H1 (cell line): Measurements from ENCODE around the gene PML. TPM values are rescaled to one million over a fixed set of nuclear protein-coding genes. Genes with fewer than 3 reads are reported as not detected.

ENCODE experiments used
- CTCF ChIA-PET: fragments of 300-600 bp; sonication (Branson Sonifier 250); formaldehyde crosslinking; loops from one replicate; lab custom pipeline; 2021; ENCODE audit not compliant: partially characterized antibody; lab: Charles Lee
- POLR2A ChIA-PET: fragments of 300-600 bp; sonication (Branson Sonifier 250); formaldehyde crosslinking; loops from one replicate; lab custom pipeline; 2021; ENCODE audit warnings: inconsistent platforms; ENCODE audit not compliant: partially characterized antibody; lab: Charles Lee
- DNase-seq, 2 experiments: peaks; one replicate each; pipeline versions ENCODE4 v3.0.0 to v3.0.0-alpha.2; 2010 to 2022; ENCODE audit warnings: low spot score in 2 of 2, low read depth in 1 of 2, mixed read lengths in 1 of 2
- FAIRE-seq: peaks from 2 replicates; lab custom pipeline; 2011; peaks lifted over from hg19 to GRCh38; lab: Jason Lieb, UNC
- H2AFZ ChIP-seq: 2 replicates; pipeline ENCODE4 v1.8.1; 2012; ENCODE audit warnings: low read length, inconsistent platforms
- H2AK5ac ChIP-seq: 2 replicates; pipeline ENCODE4 v1.6.1; 2013; ENCODE audit warnings: low read depth, low read length
- H2BK120ac ChIP-seq: replicated peaks from 2 replicates; pipeline ENCODE3; 2013; ENCODE audit warnings: low read depth, low read length, inconsistent platforms
- H2BK12ac ChIP-seq: 2 replicates; pipeline ENCODE4 v1.6.1; 2013; ENCODE audit warnings: low read depth, low read length
- H2BK15ac ChIP-seq: 2 replicates; pipeline ENCODE4 v1.6.1; 2013; ENCODE audit warnings: low read length
- H2BK20ac ChIP-seq: 2 replicates; pipeline ENCODE4 v1.6.1; 2013; ENCODE audit warnings: low read length
- H2BK5ac ChIP-seq: 2 replicates; pipeline ENCODE4 v1.6.1; 2013; ENCODE audit warnings: low read depth, low read length
- H3K14ac ChIP-seq: 2 replicates; pipeline ENCODE4 v1.6.1; 2013; ENCODE audit warnings: inconsistent platforms; ENCODE audit not compliant: insufficient read length
- H3K18ac ChIP-seq: 2 replicates; pipeline ENCODE4 v1.6.1; 2013; ENCODE audit warnings: low read length; ENCODE audit errors: extremely low read depth
- H3K23ac ChIP-seq: 2 replicates; pipeline ENCODE4 v1.6.1; 2013; ENCODE audit warnings: inconsistent platforms; ENCODE audit not compliant: insufficient read length
- H3K23me2 ChIP-seq: 2 replicates; pipeline ENCODE4 v1.6.1; 2013; ENCODE audit warnings: low read depth, low read length
- H3K27ac ChIP-seq: 2 replicates; pipeline ENCODE4 v1.6.1; 2011; ENCODE audit warnings: low read depth, low read length, inconsistent platforms
- H3K27me3 ChIP-seq, 4 experiments: replicated peaks in 1 of 4; 1 replicate in 1 of 4; 2 replicates in 3 of 4; pipeline versions ENCODE4 v1.6.1 to v1.8.1; 2011 to 2013; ENCODE audit warnings: low read length in 3 of 4, mild to moderate bottlenecking in 3 of 4, inconsistent platforms in 2 of 4, mixed read lengths in 2 of 4, moderate library complexity in 1 of 4; ENCODE audit not compliant: control insufficient read depth in 3 of 4, insufficient read depth in 3 of 4; ENCODE audit errors: extremely low read depth in 1 of 4
- H3K36me3 ChIP-seq, 4 experiments: 2 replicates each; pipeline versions ENCODE4 v1.6.1 to v1.8.1; 2011 to 2013; ENCODE audit warnings: mild to moderate bottlenecking in 4 of 4, low read length in 3 of 4, moderate library complexity in 2 of 4, control low read depth in 1 of 4, inconsistent platforms in 1 of 4; ENCODE audit not compliant: insufficient read depth in 4 of 4, control insufficient read depth in 2 of 4
- H3K4ac ChIP-seq: replicated peaks from 2 replicates; pipeline ENCODE3; 2013; ENCODE audit warnings: low read length, low read depth, mixed read lengths, inconsistent platforms; ENCODE audit not compliant: insufficient read length
- H3K4me1 ChIP-seq, 4 experiments: replicated peaks in 1 of 4; 1 replicate in 1 of 4; 2 replicates in 3 of 4; pipeline versions ENCODE4 v1.6.1 to v1.8.1; 2011 to 2013; ENCODE audit warnings: low read length in 3 of 4, inconsistent platforms in 2 of 4, mixed read lengths in 1 of 4; ENCODE audit not compliant: insufficient read depth in 4 of 4, control insufficient read depth in 3 of 4
- H3K4me2 ChIP-seq, 2 experiments: 2 replicates each; pipeline versions ENCODE4 v1.6.1 to v1.8.1; 2011 to 2013; ENCODE audit warnings: low read depth in 2 of 2, low read length in 2 of 2, control low read depth in 1 of 2, inconsistent platforms in 1 of 2, mild to moderate bottlenecking in 1 of 2; ENCODE audit not compliant: insufficient read depth in 1 of 2
- H3K4me3 ChIP-seq, 4 experiments: fragments of 200-600, 300-600 bp in 1 of 4; sonication (generic), shearing (Covaris generic), sonication (Bioruptor Twin) in 1 of 4; 2 replicates each; pipeline versions ENCODE4 v1.5.1 to v1.8.1; 2011 to 2016; ENCODE audit warnings: low read length in 4 of 4, low read depth in 3 of 4, control low read depth in 2 of 4, inconsistent platforms in 2 of 4, mild to moderate bottlenecking in 2 of 4, mixed read lengths in 1 of 4, moderate library complexity in 1 of 4; ENCODE audit not compliant: insufficient read depth in 2 of 4; ENCODE audit errors: extremely low read depth in 1 of 4
- H3K56ac ChIP-seq: replicated peaks from 2 replicates; pipeline ENCODE3; 2013; ENCODE audit warnings: low read depth, mild to moderate bottlenecking, mixed read lengths, low read length, inconsistent platforms; ENCODE audit not compliant: insufficient read length
- H3K79me1 ChIP-seq: 2 replicates; pipeline ENCODE4 v1.6.1; 2013; ENCODE audit warnings: low read depth, low read length, control low read depth
- H3K79me2 ChIP-seq, 2 experiments: 2 replicates each; pipeline versions ENCODE4 v1.6.1 to v1.8.1; 2012 to 2013; ENCODE audit warnings: low read length in 2 of 2, mild to moderate bottlenecking in 2 of 2, inconsistent platforms in 1 of 2; ENCODE audit not compliant: insufficient read depth in 2 of 2, control insufficient read depth in 1 of 2
- H3K9ac ChIP-seq, 4 experiments: replicated peaks in 1 of 4; 1 replicate in 1 of 4; 2 replicates in 3 of 4; pipeline versions ENCODE4 v1.6.1 to v1.8.1; 2011 to 2013; ENCODE audit warnings: low read depth in 3 of 4, low read length in 3 of 4, control low read depth in 2 of 4, mild to moderate bottlenecking in 2 of 4, moderate library complexity in 2 of 4, inconsistent platforms in 1 of 4; ENCODE audit errors: extremely low read depth in 1 of 4
- H3K9me3 ChIP-seq, 2 experiments: 2 replicates each; pipeline versions ENCODE4 v1.6.1 to v1.8.1; 2012 to 2013; ENCODE audit warnings: mild to moderate bottlenecking in 2 of 2, moderate library complexity in 2 of 2, control low read depth in 1 of 2, inconsistent platforms in 1 of 2, low read depth in 1 of 2, low read length in 1 of 2, mixed read lengths in 1 of 2; ENCODE audit not compliant: insufficient read depth in 2 of 2
- H4K20me1 ChIP-seq, 2 experiments: replicated peaks in 1 of 2; 2 replicates each; pipeline versions ENCODE3 to v1.8.1; 2011 to 2013; ENCODE audit warnings: inconsistent platforms in 2 of 2, low read length in 2 of 2, mild to moderate bottlenecking in 1 of 2; ENCODE audit not compliant: insufficient read depth in 2 of 2, control insufficient read depth in 1 of 2
- H4K5ac ChIP-seq: 2 replicates; pipeline ENCODE4 v1.6.1; 2013; ENCODE audit warnings: low read length, low read depth, mixed read lengths, inconsistent platforms; ENCODE audit not compliant: insufficient read length
- H4K8ac ChIP-seq: 2 replicates; pipeline ENCODE4 v1.8.0; 2013; ENCODE audit warnings: mild to moderate bottlenecking, moderate library complexity, low read length, inconsistent platforms; ENCODE audit not compliant: insufficient read depth; ENCODE audit errors: extremely low read depth
- H4K91ac ChIP-seq: replicated peaks from 2 replicates; pipeline ENCODE3; 2013; ENCODE audit warnings: low read length, mixed read lengths, inconsistent platforms; ENCODE audit not compliant: insufficient read length
- ASH2L ChIP-seq: fragments of 200-600, 300-600 bp; sonication (generic); IDR thresholded peaks from one replicate; pipeline ENCODE4 v1.7.1; 2017; ENCODE audit warnings: low read length
- BCL11A ChIP-seq, 2 experiments: IDR thresholded peaks; one replicate each; pipeline ENCODE4 v1.6.1; 2011; ENCODE audit warnings: low read depth in 2 of 2, low read length in 2 of 2, mild to moderate bottlenecking in 2 of 2
- HDAC2 ChIP-seq, 2 experiments: fragments of 300-600 bp in 1 of 2; sonication (generic) in 1 of 2; IDR thresholded peaks; 2 replicates each; pipeline ENCODE4 v1.6.1; 2011 to 2012; ENCODE audit warnings: low read depth in 2 of 2, low read length in 2 of 2, mild to moderate bottlenecking in 2 of 2, moderate library complexity in 2 of 2, borderline replicate concordance in 1 of 2, inconsistent platforms in 1 of 2
- JUN ChIP-seq: IDR thresholded peaks from 2 replicates; pipeline ENCODE4 v1.6.1; 2011; ENCODE audit warnings: low read depth, mild to moderate bottlenecking, improper control_type of control experiment, low read length
- SAP30 ChIP-seq: fragments of 300-600 bp; sonication (generic); IDR thresholded peaks from 2 replicates; pipeline ENCODE4 v1.7.1; 2012; ENCODE audit warnings: low read length, moderate library complexity, mild to moderate bottlenecking, inconsistent platforms; ENCODE audit not compliant: insufficient read depth, insufficient replicate concordance
- SIN3A ChIP-seq, 2 experiments: IDR thresholded peaks in 1 of 2; conservative IDR thresholded peaks in 1 of 2; 2 replicates each; pipeline ENCODE4 v1.6.1; 2011 to 2012; ENCODE audit warnings: low read length in 2 of 2, improper control_type of control experiment in 1 of 2, low read depth in 1 of 2, mild to moderate bottlenecking in 1 of 2
- SP1 ChIP-seq: IDR thresholded peaks from 2 replicates; pipeline ENCODE4 v1.6.1; 2011; ENCODE audit warnings: low read depth, low read length
- SP2 ChIP-seq: IDR thresholded peaks from 2 replicates; pipeline ENCODE4 v1.6.1; 2012; ENCODE audit warnings: mild to moderate bottlenecking, low read length, inconsistent platforms
- TAF7 ChIP-seq: optimal IDR thresholded peaks from 2 replicates; pipeline ENCODE3; 2011; ENCODE audit warnings: low read depth, mild to moderate bottlenecking, inconsistent platforms, low read length, moderate library complexity, borderline replicate concordance
- TBP ChIP-seq: IDR thresholded peaks from 2 replicates; pipeline ENCODE4 v1.6.1; 2011; ENCODE audit warnings: low read depth, low read length, improper control_type of control experiment
- TEAD4 ChIP-seq: IDR thresholded peaks from 2 replicates; pipeline ENCODE4 v1.6.1; 2012; ENCODE audit warnings: low read depth, low read length, inconsistent platforms, mixed read lengths
- WGBS, 2 experiments: shearing (Covaris generic) in 1 of 2; methylation state at CpG; one replicate each; pipeline versions ENCODE4 v1.1.6 to v1.1.7; 2013 to 2015; ENCODE audit warnings: low lambda C conversion rate in 2 of 2, mixed read lengths in 2 of 2, inconsistent platforms in 1 of 2, low coverage in 1 of 2, missing lambda C conversion rate in 1 of 2; ENCODE audit not compliant: insufficient replicate concordance in 2 of 2, insufficient coverage in 1 of 2, insufficient read length in 1 of 2; ENCODE audit errors: extremely low coverage in 1 of 2, missing lambda C conversion rate in 1 of 2; 5-methylcytosine and 5-hydroxymethylcytosine counted together
- polyA plus RNA-seq, 7 experiments: library from polyadenylated mRNA; depleted of rRNA in 3 of 7; stranded (reverse) in 5 of 7; unstranded in 2 of 7; fragments of >200 nt in 5 of 7; fragments of 200-250 nt in 2 of 7; gene quantifications; 1 replicate in 5 of 7; 2 replicates in 1 of 7; 4 replicates in 1 of 7; pipeline versions ENCODE4 v1.2.1 to v1.2.3, GENCODE V29; 2011 to 2013; ENCODE audit warnings: missing spikeins in 2 of 7, mixed read lengths in 2 of 7
- total RNA-seq: library from RNA; stranded (reverse); fragmentation: NEBNext Ultra II Directional; extraction: Animal tissue kit (Norgen Biotek cat#: 25700); gene quantifications from 2 replicates; pipeline ENCODE4 v1.2.1, GENCODE V29; 2021

The PML gene
- total and polyA plus RNA-seq, 2 of the 8 experiments (the other 6 are each of a cell fraction or from before 2014, with no cell fraction given): 14.9 to 30.3 TPM

DNA sequence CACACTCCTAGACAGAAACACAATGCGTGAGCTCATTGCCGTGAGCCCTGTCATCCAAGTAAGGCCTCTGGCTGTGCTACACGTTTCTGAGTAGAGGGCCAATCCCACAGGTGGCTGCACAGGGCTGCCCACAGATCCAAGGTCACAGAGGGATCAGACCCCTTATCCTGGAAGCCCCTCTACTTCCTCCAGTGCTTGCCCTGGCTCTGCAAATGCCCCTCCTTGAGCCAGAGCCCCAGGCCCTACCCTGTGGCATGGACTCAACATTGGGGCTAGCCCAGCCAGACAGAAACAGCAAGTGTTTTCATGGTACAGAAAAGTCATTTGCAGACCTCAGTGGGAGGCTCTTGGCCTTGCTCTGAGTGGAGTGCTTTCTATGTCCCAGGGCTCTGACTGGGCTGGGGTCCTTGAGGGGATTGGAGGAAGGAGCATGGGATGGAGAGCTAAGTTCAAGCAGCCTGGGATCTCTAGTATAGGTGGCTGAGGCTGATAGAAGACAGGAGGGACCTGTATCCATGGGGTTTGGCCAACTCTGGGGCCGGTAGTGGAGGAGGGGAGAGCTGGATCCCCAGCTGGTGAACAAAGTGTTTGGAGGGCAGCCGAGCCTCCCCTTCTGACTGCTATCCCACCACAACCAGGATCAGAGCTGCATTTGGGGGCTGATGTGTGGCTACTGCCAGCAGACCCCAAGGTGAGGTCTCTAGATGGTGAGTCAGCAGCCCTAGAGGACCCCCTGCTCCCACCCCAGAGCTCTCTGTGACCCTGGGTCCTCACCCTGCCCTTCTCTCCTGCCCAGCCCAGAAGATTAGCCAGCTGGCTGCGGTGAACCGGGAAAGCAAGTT is 49.1 kb downstream of the PML start:
- no peak overlapping the region for H3K9ac ChIP-seq
- H3K23me2 ChIP-seq: no peaks in the 10 kb centered on the region
- H3K79me1 ChIP-seq: no peaks in the 10 kb centered on the region
- CTCF ChIA-PET: interaction anchor here (0.5 to 10.3 kb wide), 17 partner anchors 7 to 438 kb away, joined by 3 to 119 read pairs (median 3); partner anchors contain the start of genes PML, STOML1 and TBC1D21
- H2BK120ac ChIP-seq: no peak overlapping the region
- no peak overlapping the region for H4K91ac ChIP-seq
- H2BK15ac ChIP-seq: no peak overlapping the region
- no peak overlapping the region for H4K8ac ChIP-seq
- TF ChIP-seq TBP: no peak
- no peak for TF ChIP-seq ASH2L
- no peak for TF ChIP-seq SIN3A (conservative IDR thresholded peaks at IDR 0.05 in 1 of 2, IDR thresholded peaks at IDR 0.05 in 1 of 2; ENCODE audit: low read depth in 1 of 2, low read length in 2 of 2)
- no peak for TF ChIP-seq BCL11A (IDR thresholded peaks at IDR 0.05; ENCODE audit: low read depth in 2 of 2, low read length in 2 of 2)
- no peak for TF ChIP-seq TEAD4
- TF ChIP-seq TAF7: no peak
- no peak for TF ChIP-seq SAP30
- no peak for TF ChIP-seq SP2
- TF ChIP-seq HDAC2 (IDR thresholded peaks at IDR 0.05; ENCODE audit: borderline replicate concordance in 1 of 2, low read depth in 2 of 2, low read length in 2 of 2): no peak
- TF ChIP-seq SP1: no peak
- TF ChIP-seq JUN: no peak
- H2AK5ac ChIP-seq: no peak overlapping the region
- H3K79me2 ChIP-seq: no peaks in the 10 kb centered on the region
- no peak overlapping the region for H2BK20ac ChIP-seq
- H3K4me1 ChIP-seq: peaks cover 0 to 5% (median 3%) of the 10 kb centered on the region in 4 experiments; a peak in 5 of 7 replicates
- no peak overlapping the region for H3K4me3 ChIP-seq
- H4K5ac ChIP-seq: no peak overlapping the region
- WGBS, 2 experiments: 95% methylated on average over 7 of the region's 7 CpGs; no CpG with 5 or more reads in 1 of the 2 experiments
- H3K14ac ChIP-seq: no peak overlapping the region
- no peak overlapping the region for H3K27ac ChIP-seq
- H3K27me3 ChIP-seq: no peaks in the 10 kb centered on the region
- POLR2A ChIA-PET: no interaction called here
- no peak overlapping the region for H2BK12ac ChIP-seq
- no peak overlapping the region for H2AFZ ChIP-seq
- FAIRE-seq (no peak), DNase-seq (no peak)
- no peak overlapping the region for H3K56ac ChIP-seq
- H3K36me3 ChIP-seq: no peaks in the 10 kb centered on the region
- no peak overlapping the region for H3K4ac ChIP-seq
- H3K18ac ChIP-seq: no peak overlapping the region
- H2BK5ac ChIP-seq: no peak overlapping the region
- H3K23ac ChIP-seq: no peak overlapping the region
- no peak overlapping the region for H3K4me2 ChIP-seq
- no peaks in the 10 kb centered on the region for H3K9me3 ChIP-seq
- H4K20me1 ChIP-seq: no peaks in the 10 kb centered on the region
